ENCODE measurements around the gene ECSCR.

ECSCR gene

DNA sequence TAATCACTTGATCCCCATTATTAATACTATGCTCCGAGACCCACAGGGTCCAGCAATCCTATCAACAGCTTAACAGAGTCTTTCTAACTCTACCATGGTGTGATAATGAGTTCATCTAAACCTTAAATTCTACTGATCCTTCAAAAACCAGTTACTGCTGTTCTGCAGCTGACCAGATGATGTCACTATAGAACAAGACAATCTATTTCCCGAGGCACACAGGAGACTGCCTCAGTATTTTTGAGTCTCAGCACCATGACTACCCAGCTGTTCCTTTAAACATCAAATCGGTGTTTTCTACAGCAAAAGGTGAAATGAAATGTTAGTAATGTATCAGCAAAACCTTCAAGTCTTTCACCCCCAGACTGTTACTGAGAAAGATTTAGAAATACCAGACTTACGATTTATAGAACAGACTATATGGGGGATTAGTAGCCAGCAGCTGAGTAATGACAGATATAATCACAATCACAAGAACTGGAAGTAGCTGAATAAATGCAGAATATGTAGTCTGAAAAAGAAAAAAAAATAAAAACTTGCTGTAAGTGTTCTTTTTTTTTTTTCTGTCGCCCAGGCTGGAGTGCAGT is 40.1 kb downstream of the ECSCR start:
- peaks cover 64% of the 10 kb centered on the region for H3K36me3 ChIP-seq (ENCODE audit: insufficient read depth, low read length)
- H3K27me3 ChIP-seq (ENCODE audit: insufficient read depth, low read length): no peaks in the 10 kb centered on the region
- H3K9me3 ChIP-seq (ENCODE audit: low read length): no peaks in the 10 kb centered on the region
- H3K4me3 ChIP-seq (ENCODE audit: low read length): no peak overlapping the region
- no peak overlapping the region for H2AFZ ChIP-seq (ENCODE audit: low read depth, low read length)
- H3K4me1 ChIP-seq (ENCODE audit: insufficient read depth, low read length): peaks cover 7% of the 10 kb centered on the region

DNA sequence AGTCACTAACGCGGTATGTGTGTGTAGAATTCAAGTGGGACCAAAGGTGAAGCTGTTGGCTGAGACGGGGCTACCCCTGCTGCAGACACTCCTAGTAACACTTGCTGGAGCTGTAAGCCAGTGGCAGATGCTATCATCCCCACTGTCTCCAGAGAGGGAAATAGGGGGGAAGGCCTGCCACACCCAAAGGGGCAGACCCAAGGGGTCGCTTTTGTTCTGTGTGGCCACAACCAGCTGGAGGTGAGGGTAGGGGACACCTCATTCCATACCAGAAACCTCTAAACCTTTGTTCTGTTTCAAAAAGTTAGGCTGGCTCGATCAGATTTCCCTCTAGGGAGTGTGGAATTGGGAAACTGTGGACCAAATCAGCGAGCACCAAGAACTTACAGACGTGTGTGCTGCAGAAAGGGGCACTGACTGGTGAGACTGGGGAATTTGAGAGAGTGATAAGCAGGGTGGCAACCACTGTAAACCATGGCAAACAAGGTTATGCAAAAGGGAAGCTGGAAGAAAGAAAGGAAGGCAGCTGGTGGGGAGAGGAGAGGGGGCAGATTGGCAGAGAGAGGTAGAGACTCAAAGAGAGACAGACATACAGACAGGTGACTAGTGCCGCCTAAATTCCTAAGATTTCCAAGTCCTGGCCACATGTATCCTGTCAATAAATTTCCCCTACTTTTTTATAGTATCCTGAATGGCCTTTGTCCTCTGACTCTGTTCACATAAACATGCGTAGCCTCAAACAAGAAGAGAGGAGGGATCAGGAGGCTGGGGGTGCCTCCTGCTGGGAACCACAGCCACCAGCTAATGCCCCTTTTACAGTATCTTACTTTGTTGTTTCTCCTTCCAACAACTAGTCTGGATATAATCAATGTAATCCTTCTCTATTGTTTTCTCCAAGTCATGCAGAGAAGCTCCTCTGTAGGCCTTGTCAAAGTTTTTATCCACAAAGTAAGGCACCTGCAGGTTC is 43.0 kb downstream of the ECSCR start:
- no peak overlapping the region for H2AFZ ChIP-seq (ENCODE audit: low read depth, low read length)
- H3K4me1 ChIP-seq (ENCODE audit: insufficient read depth, low read length): peaks cover 7% of the 10 kb centered on the region
- peaks cover 54% of the 10 kb centered on the region for H3K36me3 ChIP-seq (ENCODE audit: insufficient read depth, low read length)
- no peaks in the 10 kb centered on the region for H3K9me3 ChIP-seq (ENCODE audit: low read length)
- no peak overlapping the region for H3K4me3 ChIP-seq (ENCODE audit: low read length)
- H3K27me3 ChIP-seq (ENCODE audit: insufficient read depth, low read length): no peaks in the 10 kb centered on the region

DNA sequence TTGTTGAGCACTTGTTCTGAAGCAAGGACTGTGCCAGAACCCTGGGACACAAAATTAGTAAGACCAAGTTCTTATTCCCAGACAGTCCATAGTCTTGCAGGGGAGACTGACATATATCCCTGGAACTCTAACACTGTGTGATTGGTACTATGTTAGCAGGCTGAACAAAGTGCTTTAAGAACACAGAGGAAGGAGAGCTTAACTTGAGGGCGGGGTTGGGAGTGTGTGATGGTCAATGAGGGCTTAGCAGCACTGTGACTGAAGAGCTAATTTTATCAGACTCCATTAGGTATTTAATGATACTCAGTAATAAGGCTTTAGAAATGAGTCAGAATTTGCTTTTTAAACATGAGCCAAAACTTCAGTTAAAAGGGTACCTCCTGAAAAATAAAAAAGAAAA is 43.8 kb downstream of the ECSCR start:
- Histone ChIP-seq H3K9me3 (ENCODE audit: low read length) (no peaks in the 10 kb centered on the region), H3K36me3 (ENCODE audit: insufficient read depth, low read length) (peaks cover 47% of the 10 kb centered on the region), H3K4me3 (ENCODE audit: low read length) (no peak overlapping the region), H2AFZ (ENCODE audit: low read depth, low read length) (no peak overlapping the region), H3K4me1 (ENCODE audit: insufficient read depth, low read length) (peaks cover 7% of the 10 kb centered on the region), H3K27me3 (ENCODE audit: insufficient read depth, low read length) (no peaks in the 10 kb centered on the region)

DNA sequence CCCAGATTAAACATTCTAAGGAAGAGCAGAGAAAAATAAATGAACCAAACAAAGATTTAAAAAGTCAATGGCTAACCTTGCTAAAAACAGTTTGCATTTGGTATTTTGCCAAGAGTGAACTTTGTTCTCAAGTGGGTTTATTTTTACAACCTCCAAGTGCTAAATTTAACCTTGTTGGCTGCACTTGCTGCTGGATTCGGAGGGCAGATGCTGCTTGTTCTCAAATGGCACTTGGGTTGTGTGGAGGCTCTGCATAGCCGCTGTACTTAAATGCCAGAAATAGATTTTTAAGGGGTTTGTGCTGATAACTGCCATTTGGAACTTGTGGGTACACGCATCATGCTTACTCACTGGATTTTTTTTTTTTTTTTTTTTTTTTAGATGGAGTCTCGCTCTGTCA is 45.3 kb downstream of the ECSCR start:
- Histone ChIP-seq H2AFZ (ENCODE audit: low read depth, low read length) (no peak overlapping the region), H3K27me3 (ENCODE audit: insufficient read depth, low read length) (no peaks in the 10 kb centered on the region), H3K4me1 (ENCODE audit: insufficient read depth, low read length) (peaks cover 7% of the 10 kb centered on the region), H3K36me3 (ENCODE audit: insufficient read depth, low read length) (peaks cover 46% of the 10 kb centered on the region), H3K4me3 (ENCODE audit: low read length) (no peak overlapping the region), H3K9me3 (ENCODE audit: low read length) (no peaks in the 10 kb centered on the region)

DNA sequence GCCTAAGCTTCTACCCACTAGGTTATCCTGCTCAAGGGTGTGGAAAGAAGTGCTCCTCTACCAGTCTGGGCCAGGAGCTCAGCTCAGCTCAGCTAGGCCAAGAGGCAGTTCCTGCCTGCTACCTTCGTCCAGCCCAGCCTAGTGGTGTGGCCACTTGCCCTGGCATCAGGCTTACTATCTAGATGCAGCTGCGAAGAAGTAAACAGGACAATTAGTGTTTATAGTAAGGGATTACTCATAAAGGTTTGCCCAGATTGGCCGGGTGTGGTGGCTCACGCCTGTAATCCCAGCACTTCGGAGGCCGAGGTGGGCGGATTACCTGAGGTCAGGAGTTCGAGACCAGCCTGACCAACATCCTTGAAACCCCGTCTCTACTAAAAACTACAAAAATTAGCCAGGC is 45.9 kb downstream of the ECSCR start:
- no peak overlapping the region for H3K4me3 ChIP-seq (ENCODE audit: low read length)
- H3K36me3 ChIP-seq (ENCODE audit: insufficient read depth, low read length): peaks cover 46% of the 10 kb centered on the region
- H2AFZ ChIP-seq (ENCODE audit: low read depth, low read length): no peak overlapping the region
- peaks cover 7% of the 10 kb centered on the region for H3K4me1 ChIP-seq (ENCODE audit: insufficient read depth, low read length)
- no peaks in the 10 kb centered on the region for H3K9me3 ChIP-seq (ENCODE audit: low read length)
- no peaks in the 10 kb centered on the region for H3K27me3 ChIP-seq (ENCODE audit: insufficient read depth, low read length)

DNA sequence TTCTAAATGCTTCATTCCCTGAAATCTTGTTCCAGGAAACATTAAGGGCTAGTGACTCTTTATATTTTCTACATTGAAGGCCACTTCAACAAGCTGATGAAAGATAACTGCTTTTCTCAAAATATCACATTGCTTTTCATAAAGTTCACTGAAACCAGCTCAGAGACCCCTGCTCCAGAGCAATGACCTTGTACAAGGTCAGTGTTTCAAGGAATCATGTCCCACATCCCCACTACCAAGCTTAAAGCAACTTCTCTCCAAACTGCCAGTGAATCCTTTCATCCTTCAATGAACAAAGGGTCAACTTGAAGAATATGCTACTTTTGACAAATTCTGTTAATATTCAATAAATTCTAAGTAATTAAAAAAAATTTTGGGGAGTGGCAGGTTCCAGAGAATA is 46.7 kb downstream of the ECSCR start:
- Histone ChIP-seq H3K27me3 (ENCODE audit: insufficient read depth, low read length) (no peaks in the 10 kb centered on the region), H2AFZ (ENCODE audit: low read depth, low read length) (no peak overlapping the region), H3K9me3 (ENCODE audit: low read length) (no peaks in the 10 kb centered on the region), H3K36me3 (ENCODE audit: insufficient read depth, low read length) (peaks cover 45% of the 10 kb centered on the region), H3K4me3 (ENCODE audit: low read length) (no peak overlapping the region), H3K4me1 (ENCODE audit: insufficient read depth, low read length) (peaks cover 7% of the 10 kb centered on the region)

DNA sequence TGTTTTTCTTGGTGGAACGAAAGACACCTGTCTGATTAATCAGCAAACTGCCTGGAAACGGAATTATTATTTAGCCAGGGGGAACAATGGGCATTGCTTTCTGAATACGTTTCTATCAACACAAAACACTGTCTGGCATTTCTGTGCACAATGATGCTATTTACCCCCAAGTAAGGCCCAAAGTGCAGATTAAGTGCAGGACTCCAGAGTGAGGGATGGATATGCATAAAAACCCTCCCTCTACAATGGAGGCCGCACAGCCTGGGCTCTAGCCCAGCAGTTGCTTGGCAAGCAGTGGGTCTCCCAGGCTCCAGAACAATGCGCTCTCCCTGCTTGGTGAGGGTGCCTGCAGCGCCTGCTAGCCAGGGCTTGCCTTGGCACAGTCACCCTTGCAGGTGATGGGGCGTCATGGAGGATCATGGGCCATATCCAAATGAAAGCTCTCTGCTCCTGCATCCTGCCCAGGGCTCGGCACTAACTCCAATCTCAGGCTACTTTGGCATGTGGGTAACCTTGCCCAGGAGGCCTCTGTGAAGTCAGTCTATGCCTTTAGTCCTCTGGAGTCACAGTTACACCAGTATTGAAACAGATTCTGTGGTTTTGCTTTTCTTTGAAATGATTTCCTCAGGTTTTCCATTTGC is 47.2 kb downstream of the ECSCR start:
- no peaks in the 10 kb centered on the region for H3K9me3 ChIP-seq (ENCODE audit: low read length)
- no peak overlapping the region for H2AFZ ChIP-seq (ENCODE audit: low read depth, low read length)
- peaks cover 40% of the 10 kb centered on the region for H3K36me3 ChIP-seq (ENCODE audit: insufficient read depth, low read length)
- no peaks in the 10 kb centered on the region for H3K27me3 ChIP-seq (ENCODE audit: insufficient read depth, low read length)
- peaks cover 7% of the 10 kb centered on the region for H3K4me1 ChIP-seq (ENCODE audit: insufficient read depth, low read length)
- no peak overlapping the region for H3K4me3 ChIP-seq (ENCODE audit: low read length)

DNA sequence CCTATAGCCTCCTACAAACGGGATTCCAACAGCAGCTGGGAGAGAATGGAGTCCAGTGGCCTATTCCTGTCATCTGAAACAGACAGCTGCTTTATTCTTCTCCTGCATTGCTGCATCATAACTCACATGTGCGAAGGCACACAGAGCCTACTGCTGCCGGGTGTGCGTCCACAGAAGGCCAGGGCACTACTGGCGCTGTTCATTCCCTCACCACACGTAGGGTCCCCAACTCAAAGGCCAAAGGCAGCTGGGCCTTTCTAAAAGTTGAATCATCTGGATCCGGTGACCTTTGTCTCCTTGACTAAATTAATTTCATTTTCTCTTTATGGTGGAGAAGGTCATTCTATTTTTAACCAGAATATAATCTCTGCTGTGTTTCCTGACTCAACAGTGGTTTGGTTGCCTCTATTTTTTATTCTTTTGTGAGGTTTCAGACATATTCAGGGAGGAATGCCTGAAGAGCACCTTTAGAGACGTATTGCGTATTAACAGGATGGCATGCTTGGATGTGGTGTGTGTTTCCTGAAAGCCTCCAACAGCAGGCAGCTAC is 47.9 kb downstream of the ECSCR start:
- Histone ChIP-seq H3K36me3 (ENCODE audit: insufficient read depth, low read length) (peaks cover 33% of the 10 kb centered on the region), H3K9me3 (ENCODE audit: low read length) (no peaks in the 10 kb centered on the region), H2AFZ (ENCODE audit: low read depth, low read length) (no peak overlapping the region), H3K4me1 (ENCODE audit: insufficient read depth, low read length) (peaks cover 2% of the 10 kb centered on the region), H3K4me3 (ENCODE audit: low read length) (no peak overlapping the region), H3K27me3 (ENCODE audit: insufficient read depth, low read length) (no peaks in the 10 kb centered on the region)

DNA sequence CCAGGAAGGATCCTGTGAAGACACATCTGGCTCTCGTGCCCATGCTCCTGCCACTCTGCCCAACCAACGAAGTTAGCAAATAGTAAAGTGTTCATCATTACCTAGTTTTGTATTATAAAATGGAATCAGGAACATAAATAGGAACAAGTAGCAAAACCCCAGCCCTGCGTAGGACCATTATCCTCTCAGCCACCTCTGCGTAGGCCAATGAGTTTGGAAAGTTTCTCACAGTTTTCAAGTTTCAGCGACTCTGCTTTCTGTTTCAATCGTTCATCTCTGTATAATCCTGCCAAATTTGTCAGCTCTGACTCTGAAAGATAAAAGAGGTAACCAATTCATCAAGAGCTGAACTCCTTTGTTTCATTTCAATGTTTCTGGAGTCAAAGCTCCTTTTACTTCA is 48.6 kb downstream of the ECSCR start:
- H3K4me1 ChIP-seq (ENCODE audit: insufficient read depth, low read length): no peaks in the 10 kb centered on the region
- no peak overlapping the region for H3K4me3 ChIP-seq (ENCODE audit: low read length)

DNA sequence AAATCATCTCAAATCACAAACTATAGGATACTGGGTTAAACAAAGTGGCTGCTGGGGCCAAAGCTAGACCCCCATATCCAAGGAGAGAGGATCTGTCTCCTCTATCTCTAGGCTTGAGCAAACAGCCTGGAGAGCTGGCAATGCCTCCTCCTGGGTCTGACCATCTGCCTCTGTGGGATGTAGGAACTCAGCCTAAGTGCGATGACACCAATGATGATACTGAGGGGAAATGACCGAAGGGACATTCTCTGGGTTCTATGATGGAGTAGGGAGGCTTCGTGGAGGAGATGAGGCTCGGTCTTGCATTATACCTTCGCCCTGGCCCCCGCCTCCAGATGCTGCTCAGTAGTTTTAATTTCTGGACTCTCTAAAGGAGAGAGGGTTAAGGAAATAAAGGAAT is 49.4 kb downstream of the ECSCR start:
- no peaks in the 10 kb centered on the region for H3K9me3 ChIP-seq (ENCODE audit: low read length)
- no peak overlapping the region for H2AFZ ChIP-seq (ENCODE audit: low read depth, low read length)
- no peaks in the 10 kb centered on the region for H3K27me3 ChIP-seq (ENCODE audit: insufficient read depth, low read length)
- no peaks in the 10 kb centered on the region for H3K4me1 ChIP-seq (ENCODE audit: insufficient read depth, low read length)
- peaks cover 18% of the 10 kb centered on the region for H3K36me3 ChIP-seq (ENCODE audit: insufficient read depth, low read length)
- no peak overlapping the region for H3K4me3 ChIP-seq (ENCODE audit: low read length)

More for the DNA sequence above, 48.6 kb downstream of the ECSCR start:
- peaks cover 26% of the 10 kb centered on the region for H3K36me3 ChIP-seq (ENCODE audit: insufficient read depth, low read length)
- no peaks in the 10 kb centered on the region for H3K9me3 ChIP-seq (ENCODE audit: low read length)
- H3K27me3 ChIP-seq (ENCODE audit: insufficient read depth, low read length): no peaks in the 10 kb centered on the region
- no peak overlapping the region for H2AFZ ChIP-seq (ENCODE audit: low read depth, low read length)

DNA sequence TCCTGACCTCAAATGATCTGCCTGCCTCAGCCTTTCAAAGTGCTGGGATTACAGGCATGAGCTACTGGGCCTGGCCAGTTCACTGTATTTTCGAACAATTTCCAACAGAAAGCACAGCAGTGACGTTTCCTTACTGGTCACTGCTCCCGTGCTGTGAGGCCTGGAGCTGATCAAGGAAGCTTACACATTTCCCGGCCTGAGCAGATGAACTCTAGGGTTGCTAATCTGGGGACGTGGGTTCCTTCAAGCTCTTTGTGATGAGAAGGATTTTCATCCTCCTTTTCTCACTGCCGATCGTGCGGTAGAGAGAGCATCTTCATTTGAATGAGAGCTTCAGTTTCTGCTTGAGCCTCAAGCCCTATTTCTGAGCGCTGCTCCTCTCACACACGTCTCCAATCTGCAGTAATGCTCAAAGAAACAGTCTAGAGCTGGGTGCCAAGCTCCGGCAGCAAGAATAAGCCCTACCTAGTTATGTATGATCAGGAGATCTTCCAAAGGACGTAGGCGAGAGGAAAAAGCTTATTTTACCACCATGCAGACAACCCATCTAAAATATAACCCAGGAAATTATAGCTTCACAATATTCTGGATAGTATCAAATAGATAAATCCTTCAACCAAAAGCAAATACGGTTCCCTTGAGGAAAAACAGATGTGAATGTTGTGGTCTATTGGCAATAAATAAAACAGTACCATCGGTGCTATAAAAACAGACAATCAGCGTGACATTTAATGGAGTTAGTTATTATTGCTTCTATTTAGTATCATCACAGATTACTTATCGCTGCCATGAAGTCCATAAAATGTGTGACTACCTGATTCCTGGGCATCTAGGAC is 51.3 kb downstream of the ECSCR start:
- Histone ChIP-seq H3K27me3 (ENCODE audit: insufficient read depth, low read length) (no peaks in the 10 kb centered on the region), H2AFZ (ENCODE audit: low read depth, low read length) (no peak overlapping the region), H3K4me3 (ENCODE audit: low read length) (no peak overlapping the region), H3K36me3 (ENCODE audit: insufficient read depth, low read length) (peaks cover 13% of the 10 kb centered on the region), H3K9me3 (ENCODE audit: low read length) (no peaks in the 10 kb centered on the region), H3K4me1 (ENCODE audit: insufficient read depth, low read length) (no peaks in the 10 kb centered on the region)

DNA sequence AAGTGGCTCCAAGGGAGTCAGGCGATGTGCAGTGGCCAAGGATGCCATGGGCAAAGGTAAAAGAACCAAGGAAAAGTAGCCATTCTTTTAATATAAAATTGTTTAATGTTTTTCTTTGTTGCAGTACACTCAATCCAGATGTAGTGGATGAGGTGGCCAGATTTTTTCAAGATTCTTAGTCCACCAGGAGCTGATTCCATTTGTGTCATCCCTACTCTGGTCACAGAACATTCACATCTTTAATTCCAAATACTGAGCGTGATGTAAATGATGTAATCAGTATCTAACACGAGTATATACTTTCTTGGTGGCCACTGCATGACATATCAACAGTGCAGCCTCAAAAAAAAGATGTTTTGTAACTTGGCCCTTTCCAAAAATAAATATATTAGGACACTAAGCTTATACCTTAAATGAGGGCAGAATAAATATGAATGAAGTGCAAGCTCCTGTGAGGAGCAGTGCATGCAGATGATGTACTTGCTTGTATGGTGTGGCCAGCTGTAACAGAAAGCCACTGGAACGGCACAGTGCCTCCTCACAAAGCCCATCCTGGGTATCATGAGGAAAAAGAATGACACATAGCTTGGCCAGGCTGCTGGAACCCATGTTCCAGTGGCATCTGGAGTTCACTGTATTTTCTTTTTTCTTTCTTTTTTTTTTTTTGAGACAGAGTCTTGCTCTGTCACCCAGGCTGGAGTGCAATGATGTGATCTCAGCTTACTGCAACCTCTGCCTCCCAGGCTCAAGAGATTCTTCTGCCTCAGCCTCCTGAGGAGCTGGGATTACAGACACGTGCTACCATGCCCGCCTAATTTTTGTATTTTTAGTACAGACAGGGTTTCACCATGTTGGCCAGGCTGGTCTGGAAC is 52.2 kb downstream of the ECSCR start:
- no peaks in the 10 kb centered on the region for H3K9me3 ChIP-seq (ENCODE audit: low read length)
- peaks cover 8% of the 10 kb centered on the region for H3K36me3 ChIP-seq (ENCODE audit: insufficient read depth, low read length)
- no peaks in the 10 kb centered on the region for H3K27me3 ChIP-seq (ENCODE audit: insufficient read depth, low read length)
- no peaks in the 10 kb centered on the region for H3K4me1 ChIP-seq (ENCODE audit: insufficient read depth, low read length)
- H2AFZ ChIP-seq (ENCODE audit: low read depth, low read length): no peak overlapping the region
- H3K4me3 ChIP-seq (ENCODE audit: low read length): no peak overlapping the region
